HG02571 (cell line): Measurements from ENCODE around the gene PLXDC2.
"Not testable (repeated sequence)": the region's sequence is repeated elsewhere in the genome, so short reads cannot be mapped to it uniquely, and the experiment has no call there.

ENCODE experiments used
- ATAC-seq: cut with Tn5 transposase; IDR thresholded peaks from one replicate; pipeline ENCODE4 v1.9.1; 2021; ENCODE audit warnings: mild to moderate bottlenecking, moderate library complexity; ENCODE audit not compliant: unreplicated experiment

The PLXDC2 gene

DNA sequence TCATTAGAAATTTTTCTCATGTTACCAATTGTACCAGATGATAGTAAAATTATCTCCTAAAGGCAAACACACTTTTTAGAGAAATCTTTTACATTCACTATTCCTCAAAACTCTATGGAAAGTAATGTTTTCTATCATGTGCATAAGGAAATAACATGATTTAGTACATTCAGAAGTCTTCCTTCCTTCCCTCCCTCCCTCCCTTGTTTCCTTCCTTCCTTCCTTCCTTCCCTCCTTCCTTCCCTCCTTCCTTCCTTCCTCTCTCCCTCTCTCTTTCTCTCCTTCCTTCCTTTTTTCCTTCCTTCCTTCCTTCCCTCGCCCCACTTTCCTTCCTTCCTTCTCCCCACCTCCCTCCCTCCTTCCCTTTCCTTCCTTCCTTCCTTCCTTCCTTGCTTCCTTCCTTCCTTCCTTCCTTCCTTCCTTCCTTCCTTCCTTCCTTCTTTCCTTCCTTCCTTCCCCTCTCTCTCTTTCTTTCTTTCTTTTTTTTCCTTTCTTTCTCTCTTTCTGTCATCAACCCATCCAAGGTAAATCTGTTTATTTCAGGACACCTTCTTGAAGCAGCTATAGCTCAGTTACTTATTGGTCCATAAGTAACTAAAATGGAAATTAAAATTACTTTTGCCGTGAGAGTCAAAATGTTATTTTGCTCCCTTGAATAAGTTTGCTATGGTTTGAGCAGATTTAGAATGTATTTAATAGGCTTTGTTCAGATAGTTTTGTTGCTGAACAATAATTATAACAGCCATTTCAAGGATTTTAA, 197.9 kb downstream of the PLXDC2 start:
- ATAC-seq = no peak

DNA sequence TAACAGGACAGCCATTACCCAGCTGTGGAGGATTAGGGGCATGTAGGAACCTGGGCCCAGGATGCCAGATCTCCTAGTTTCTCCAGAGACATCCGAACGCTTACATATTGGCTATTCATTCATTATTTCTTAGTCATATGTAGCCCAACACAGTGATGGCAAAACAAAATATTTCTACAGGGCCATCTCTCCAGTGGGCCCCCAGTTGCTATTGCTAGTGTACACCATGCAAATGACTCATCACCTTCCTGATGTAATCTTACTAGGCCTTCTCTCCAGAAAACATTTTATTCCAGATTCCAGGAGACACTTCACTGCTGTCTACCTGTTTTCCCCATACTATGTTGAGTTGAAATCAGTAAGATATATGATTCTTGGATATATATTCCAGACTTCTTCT, 201.7 kb downstream of the PLXDC2 start:
- no peak for ATAC-seq

DNA sequence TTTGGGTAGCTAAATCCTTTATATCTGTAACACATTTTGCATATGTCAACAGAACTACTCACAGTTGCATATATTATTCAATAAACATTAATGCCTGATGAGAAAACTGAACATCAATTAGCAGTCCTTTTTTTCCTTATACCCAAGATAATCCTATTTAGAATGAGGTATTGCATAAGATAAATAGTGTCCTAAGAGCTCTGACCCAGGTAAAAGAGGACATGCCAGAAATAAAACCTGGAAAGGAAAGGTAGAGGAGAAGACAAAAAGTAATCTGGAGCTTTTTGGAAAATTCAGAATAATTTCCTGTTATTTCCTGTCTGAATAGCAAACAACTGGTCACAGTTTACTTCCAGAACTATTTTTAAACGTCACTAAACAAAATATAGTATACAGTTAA, 204.4 kb downstream of the PLXDC2 start:
- no peak for ATAC-seq

DNA sequence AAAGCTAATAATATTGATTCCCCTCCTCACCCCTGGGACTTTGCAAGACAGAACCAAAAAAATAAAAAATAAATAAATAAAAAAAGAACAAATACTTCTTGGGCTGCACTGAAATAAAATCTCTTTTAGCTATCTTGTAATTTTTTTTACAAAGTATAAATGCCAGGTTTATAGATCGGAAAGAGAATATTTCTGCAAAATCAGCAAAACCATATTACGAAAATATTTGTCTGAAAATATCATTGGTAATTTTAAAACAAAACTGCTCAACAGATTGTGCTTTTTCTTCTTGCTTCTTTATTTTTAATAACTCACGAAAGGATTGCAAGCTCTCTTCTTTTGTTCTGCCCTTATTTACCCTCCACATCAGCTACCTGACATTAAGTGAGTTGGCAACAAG, 213.3 kb downstream of the PLXDC2 start:
- no peak for ATAC-seq

DNA sequence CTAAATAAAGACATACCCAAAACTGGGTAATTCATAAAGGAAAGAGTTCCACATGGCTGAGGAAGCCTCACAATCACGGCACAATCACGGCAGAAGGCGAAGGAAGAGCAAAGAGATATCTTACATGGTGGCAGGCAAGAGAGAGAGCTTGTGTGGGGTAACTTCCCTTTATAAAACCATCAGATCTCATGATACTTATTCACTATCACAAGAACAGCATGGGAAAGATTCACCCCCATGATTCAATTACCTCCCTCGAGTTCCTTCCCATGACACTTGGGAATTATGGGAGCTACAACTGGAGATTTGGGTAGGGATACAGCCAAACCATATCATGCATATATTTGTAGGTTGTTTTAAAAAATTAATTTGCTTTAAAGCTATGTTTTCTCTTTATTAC, 217.2 kb downstream of the PLXDC2 start:
- ATAC-seq = no peak

DNA sequence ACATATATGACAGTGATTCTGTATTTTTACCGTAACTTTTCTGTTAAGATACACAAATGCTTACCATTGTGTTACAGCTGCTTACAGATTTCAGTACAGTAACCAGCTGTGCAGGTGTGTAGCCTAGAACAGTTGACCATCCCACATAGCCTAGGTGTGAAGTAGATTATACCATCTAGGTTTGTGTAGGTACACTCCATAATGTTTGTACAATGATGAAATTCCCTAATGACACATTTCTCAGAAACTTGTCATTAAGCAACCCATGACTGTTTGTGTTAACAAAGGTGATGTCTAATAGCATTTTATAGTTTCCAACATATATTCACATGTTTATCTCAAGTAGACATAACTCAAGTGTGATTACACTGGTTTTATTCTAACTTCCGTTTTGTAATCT, 218.5 kb downstream of the PLXDC2 start:
- no peak for ATAC-seq

DNA sequence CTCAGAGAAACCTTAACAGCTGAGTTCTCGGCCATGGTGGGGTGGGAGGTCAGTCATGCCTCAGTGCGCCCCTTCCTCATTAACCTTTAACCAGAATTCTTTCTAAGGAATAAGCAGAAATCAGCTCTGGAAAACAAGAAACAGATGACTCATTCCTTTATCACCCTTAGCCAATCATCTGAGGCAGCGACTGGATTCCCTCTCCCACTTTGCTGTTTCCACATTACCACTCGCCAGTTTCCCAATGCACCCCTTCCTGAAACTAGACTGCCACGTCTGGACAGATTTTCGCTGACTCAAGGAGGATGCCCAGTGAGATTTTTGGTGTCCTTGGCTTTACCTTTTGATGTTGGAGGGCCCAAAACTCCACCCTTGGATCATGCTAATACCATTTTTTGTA, 223.8 kb downstream of the PLXDC2 start:
- no peak for ATAC-seq

DNA sequence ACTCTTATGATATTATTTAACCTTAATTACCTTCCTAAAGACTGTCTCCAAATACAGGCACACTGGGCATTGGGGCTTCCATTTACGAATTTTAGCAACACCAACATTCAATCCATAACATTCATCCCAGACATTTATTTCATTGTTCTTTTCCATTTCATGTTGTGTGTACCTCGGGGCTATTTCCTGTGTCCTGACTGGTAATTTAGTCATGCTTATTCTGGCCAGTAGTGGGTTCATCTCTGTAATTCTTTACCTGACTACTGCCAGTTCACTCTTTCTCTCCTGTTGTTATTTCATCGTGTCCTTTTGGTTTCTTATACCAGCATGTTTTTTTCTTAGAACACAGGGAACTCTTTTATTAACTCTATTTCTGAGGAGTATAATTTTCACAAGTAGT, 225.7 kb downstream of the PLXDC2 start:
- no peak for ATAC-seq

DNA sequence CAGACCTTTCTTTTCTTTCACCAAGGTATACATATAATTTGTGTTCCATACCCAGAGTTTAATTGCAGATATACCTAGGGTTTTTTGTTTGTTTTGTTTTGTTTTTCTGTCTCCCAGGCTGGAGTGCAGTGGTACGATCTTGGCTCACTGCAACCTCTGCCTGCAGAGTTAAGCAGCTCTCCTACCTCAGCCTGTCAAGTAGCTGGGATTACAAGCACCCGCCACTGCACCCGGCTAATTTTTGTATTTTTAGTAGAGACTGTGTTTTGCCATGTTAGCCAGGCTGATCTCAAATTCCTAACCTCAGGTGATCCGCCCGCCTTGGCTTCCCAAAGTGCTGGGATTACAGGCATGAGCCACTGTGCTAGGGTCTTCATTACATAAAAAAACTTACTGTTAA, 228.9 kb downstream of the PLXDC2 start:
- ATAC-seq = not testable (repeated sequence)

DNA sequence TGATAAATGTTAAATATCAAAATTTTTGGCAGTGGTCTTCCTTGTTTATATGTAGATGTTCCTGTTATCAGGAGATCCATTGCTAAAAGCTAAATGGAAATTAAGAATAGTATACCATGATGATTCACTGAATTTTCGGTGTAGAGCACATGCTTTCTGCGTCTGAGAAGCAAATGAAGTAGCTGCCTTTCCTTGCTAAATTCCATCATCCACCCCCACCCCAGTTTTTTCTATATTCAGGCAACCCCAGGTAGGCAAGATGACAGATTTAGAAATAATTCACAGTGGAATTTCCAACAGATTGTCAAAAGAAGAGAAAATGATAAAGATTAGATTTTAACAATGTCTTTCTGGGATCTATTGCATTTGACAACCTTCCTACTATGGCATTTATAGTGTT, 231.9 kb downstream of the PLXDC2 start:
- ATAC-seq = no peak

DNA sequence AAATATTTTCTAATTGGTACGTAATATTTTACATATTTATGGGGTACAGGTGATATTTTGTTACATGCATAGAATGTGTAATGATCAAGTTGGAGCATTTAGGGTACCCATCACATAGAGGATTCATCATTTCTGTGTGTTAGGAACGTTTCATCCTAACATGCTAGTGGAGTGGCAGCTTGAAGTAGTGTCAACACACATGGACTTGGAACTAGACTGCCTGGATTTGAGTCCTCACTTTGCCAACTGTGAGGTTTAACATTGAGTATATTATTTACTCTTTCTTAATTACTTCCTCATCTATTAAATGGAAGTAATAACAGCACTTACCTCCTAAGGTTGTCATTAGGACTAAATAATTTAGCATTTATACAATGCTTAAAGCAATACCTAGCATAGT, 241.9 kb downstream of the PLXDC2 start:
- no peak for ATAC-seq

DNA sequence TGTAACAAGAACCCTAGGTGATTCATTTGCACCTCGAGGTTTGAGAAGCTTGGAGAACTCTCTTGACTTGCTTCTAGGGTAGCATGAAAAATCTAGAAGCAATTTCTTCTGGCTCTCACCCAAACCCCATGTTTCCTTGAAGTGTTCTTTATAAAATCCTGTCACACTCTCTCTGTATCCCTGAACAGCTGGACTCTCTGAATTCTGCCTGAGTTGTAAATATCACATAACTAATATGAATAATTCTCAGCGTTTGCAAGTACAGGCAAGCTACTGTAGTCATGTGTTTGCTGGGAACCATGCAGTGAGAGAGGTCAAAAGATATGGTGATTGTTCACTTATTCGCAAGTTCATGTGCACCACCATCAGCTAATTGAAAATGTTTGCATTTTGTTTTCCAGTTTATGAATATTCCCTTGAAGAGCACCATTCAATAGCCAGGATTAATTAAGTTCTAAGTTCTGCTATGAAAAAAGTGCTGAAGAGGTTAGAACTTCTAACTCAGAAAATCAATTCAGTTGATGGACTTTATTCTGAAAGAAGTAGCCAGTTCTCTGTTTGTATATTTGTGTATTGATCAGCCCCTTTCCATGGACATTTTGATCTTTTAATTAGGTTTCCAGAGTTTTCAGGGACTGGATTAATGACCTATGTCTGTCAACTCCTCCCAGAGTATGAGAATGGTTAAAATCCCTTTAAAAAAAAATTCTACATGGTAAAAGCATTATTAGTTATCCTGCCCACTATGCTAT, 243.0 kb downstream of the PLXDC2 start:
- ATAC-seq = no peak

DNA sequence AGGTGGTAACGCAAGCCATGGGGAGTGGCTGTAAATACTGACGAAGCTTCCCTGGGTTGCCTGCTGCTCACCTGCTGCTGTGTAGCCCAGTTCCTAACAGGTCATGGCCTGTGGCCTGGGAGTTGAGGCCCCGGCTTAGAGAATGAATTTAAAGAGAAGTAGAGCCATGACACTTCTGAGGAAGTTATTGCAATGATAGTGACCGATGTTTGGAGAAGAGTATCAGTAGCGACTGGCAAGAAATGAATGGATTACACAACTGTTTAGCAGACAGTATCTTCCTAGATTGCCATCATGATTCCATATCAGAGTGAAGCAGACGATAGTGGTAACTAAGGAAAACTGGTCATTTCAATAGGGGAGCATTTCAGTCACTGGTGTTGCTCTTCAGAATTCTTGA, 249.6 kb downstream of the PLXDC2 start:
- no peak for ATAC-seq

DNA sequence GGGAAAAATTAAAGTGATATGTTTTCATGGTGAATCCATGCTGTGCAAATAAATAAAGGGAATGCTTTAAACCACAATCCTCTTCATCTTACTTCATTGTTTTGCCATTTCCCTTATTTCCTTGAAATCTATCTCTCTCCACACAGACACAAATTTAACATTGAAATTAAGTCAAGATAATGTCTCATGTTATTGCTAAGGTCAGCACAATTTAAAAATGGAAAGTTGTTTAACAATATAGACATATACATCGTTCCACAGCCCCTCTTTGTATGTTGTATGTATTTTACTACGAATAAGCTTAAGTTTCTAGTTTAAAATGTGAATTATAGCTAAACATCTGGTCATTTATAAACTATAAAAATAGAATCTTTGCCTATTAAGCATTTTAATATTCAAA, 256.9 kb downstream of the PLXDC2 start:
- ATAC-seq = no peak

DNA sequence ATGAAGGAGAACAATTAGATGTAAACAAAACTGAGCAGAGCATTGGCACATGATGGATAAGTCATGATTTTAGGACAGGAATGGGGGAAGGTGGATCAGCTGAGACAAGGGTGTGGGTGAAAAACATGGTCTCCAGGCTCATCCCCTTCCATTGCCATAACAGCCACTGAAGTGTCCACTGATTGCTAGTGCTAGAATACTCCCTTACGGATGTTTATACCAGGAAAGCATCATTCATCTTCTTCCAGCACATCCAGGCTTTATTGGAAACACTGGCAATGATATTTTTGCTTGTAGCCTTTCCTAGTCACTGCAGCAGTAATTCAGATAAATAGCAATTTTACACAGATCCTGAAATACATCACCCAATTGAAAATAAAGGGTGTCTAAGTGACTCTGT, 259.5 kb downstream of the PLXDC2 start:
- no peak for ATAC-seq

DNA sequence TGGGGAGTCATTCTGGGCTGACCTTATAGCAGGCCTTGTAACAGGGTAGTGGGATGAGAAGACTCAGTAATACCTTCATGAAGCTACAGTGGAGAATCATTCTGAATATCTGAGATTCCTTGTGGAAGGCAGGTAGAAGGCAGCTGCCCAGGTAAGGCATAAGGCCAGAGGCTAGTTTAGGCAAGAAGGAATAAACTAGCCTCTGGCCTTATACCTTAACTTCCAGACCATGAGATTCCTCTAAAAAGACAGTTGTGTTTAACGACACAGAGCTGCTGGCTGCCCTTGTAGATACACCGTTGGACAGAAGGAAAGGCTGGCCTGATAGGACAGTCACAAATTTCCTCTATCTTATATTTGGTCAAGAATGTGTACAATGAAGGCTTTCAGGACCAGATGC, 268.2 kb downstream of the PLXDC2 start:
- ATAC-seq = no peak

DNA sequence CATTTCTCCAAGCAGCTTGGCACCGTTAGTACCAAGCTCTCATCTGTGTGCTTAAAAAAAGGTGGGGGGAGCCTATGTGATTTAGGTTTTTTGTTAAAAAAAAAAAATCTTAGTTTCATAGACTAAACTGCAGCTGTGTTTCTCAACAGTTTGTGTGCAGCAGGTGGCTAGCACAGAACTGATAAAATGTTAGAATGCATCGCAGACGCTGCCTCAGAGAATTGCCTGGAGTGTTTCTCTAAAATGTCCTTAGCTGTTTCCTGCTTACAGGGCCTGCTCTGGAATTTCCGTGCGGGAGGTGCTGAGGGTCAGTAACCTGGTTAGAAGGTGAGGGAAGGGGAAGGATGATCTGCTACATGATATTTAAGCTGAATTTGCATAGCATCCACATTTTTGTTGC, 268.9 kb downstream of the PLXDC2 start:
- ATAC-seq = no peak

DNA sequence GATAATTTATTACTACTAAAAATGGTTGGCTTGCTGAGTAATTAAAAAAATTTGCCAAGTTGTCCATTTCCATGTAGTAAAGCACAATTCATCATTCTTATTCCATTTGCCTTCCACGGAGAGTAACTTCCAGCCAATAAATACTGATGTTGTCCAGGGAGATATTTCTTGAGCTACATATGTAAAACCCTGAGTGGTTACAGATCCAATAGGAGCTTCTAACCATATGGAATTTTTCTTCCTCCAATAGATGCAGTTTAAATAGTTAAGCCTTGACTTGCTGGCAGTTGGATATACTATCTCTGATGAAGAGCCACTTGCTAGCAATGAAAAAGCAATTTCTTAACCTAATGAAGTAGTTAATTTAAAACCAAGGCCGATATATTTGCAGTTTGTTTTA, 271.1 kb downstream of the PLXDC2 start:
- ATAC-seq = no peak

DNA sequence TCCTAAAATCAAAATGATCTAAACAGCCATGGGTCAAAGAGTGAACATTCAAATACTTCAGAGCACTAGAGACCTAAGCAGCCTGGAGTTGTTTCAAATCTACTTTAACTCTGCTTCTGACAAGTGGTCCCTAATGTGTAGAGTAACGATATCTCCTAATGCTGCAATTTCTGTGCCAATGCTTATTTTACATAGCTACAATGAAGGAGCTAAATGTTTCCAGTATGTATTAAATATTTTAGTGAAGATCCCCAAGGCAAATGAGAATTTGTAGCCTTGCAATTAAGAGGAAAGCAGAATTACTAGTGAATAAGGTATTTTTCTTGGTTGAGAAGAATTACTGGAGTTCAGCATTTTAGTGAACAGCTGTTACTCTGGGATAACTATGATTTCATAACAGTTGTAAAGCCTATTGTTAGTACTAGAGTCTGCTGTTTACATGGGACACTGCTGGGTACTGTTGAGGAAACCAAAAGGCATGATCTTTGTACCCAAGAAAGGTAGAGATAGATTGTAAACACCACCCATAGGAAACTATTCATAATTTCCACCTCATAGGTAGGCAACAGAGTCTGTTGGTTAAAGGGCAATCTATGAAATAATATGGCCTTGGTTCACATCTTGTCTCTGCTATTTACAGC, 271.9 kb downstream of the PLXDC2 start:
- no peak for ATAC-seq

DNA sequence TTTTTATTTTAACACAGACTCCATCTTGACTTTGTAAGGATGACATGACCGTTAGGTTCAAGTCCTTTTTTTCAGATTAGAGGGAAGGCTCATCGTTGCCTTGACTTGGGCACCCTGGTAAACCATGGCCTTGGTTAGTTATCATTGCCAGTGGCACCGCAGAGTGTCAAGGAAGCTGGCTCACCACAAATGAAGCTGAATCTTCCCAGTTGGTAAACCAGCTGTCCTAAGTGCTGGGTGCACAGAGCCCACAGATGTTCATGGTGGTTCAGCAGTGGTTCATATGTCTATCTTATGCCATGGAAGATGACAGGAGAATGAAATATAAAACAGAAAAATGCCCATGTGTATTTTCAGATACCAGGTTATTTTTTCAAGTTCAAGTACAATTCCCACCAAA, 273.6 kb downstream of the PLXDC2 start:
- no peak for ATAC-seq

DNA sequence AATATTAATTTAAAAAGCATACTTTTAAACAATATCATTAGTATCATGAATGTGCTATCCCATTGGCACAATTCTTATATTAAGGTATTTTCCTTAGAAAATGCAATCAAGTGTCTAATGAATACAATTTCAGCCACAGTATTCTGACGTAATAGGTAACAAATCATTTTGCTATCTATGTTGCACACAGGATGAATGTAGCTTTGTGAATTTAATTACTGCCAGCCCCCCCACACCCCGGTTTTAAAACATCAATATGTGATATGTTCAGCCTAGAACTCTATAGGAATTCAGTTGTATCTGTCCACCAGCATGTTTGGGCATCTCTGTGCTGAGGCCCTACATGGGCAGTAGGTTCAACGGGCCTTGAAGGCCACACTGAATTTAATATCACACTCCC, 274.6 kb downstream of the PLXDC2 start:
- ATAC-seq = no peak

DNA sequence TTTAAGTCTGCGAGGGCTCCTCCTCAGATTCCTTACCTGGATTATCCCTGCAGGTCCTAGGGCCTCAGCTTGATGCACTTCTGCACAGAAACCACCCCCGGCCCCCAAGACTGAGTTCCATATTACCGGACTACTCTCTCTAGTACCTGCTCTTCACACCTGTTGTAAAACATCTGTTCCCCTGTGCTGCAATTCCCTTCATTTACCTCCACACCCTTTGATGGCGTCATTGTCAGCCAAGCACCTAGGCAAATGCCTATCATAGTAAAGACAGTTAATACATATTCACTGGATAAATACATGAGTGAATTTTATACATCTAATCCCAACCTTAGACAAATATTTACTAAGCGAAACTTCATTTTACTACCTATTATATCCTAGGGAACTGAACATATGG, 275.5 kb downstream of the PLXDC2 start:
- ATAC-seq = no peak
